Measurements from ENCODE around the gene RNF31. TPM values are rescaled to one million over a fixed set of nuclear protein-coding genes. Genes with fewer than 3 reads are reported as not detected.

RNF31 gene
- total and polyA plus RNA-seq, 2 of the 13 experiments (the other 11 are each of a cell fraction or from before 2014, with no cell fraction given) = 48.2 to 86.8 TPM

DNA sequence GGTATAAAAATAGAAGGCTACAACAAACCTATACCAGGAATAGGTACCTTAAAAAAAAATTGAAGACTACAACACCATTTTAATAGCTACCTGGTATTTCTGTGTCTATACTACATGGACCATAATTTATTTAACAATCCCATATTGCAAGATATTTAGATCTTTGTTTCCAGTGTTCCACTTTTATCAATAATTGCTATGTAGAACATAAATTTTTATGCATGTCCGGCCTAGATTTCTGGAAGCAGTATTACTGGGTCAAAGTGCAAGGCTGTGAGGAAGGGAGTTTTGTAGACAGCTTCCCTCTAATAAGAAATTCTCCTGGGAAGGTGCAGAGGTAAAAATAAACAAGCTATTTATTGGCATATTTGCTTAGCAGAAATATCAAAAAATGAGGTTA is 36.8 kb upstream of the RNF31 start:
- ChIA-PET POLR2A (interaction anchor here (1.1 to 11.8 kb wide), 8 partner anchors 15 to 160 kb away, joined by 4 to 594 read pairs (median 22); partner anchors contain the start of genes CHMP4A, EMC9, FITM1 and IRF9), CTCF (ENCODE audit: low intra/inter-chr PET ratio, low total read pairs) (interaction anchor here (1.1 to 5.4 kb wide), 2 partner anchors 50 to 51 kb away, joined by 4 to 86 read pairs; partner anchors contain the start of gene IRF9)
- BruUV-seq (replicated peaks) = no TSS peak
- WGBS (ENCODE audit: low lambda C conversion rate) = 63% methylated on average over 1 of the region's 1 CpG
- Histone ChIP-seq H3K9ac (ENCODE audit: insufficient read depth, low read depth, low read length) (no peak overlapping the region), H3K4me3 (replicated peaks in 1 of 3; ENCODE audit: insufficient read depth in 1 of 3, low read depth in 2 of 3, low read length in 3 of 3) (no peak overlapping the region; a peak in 1 of 6 replicates), H3K27ac (ENCODE audit: extremely low read length, insufficient read depth, low read length) (peak overlapping the region; percentile 4), H3K27me3 (ENCODE audit: control insufficient read depth in 1 of 2, insufficient read depth in 2 of 2, low read length in 2 of 2) (no peaks in the 10 kb centered on the region; a peak in 1 of 5 replicates), H2AFZ (ENCODE audit: low read length) (no peak overlapping the region), H3K9me3 (ENCODE audit: low read length) (no peaks in the 10 kb centered on the region), H4K20me1 (ENCODE audit: insufficient read depth, low read length) (no peaks in the 10 kb centered on the region), H3K36me3 (replicated peaks in 1 of 2; ENCODE audit: control insufficient read depth in 1 of 2, insufficient read depth in 2 of 2, low read length in 2 of 2) (no peaks in the 10 kb centered on the region), H3K79me2 (ENCODE audit: insufficient read depth, low read length) (peaks cover 7% of the 10 kb centered on the region), H3K4me1 (ENCODE audit: insufficient read depth, low read length) (peaks cover 59% of the 10 kb centered on the region), H3K4me2 (ENCODE audit: low read depth, low read length) (peak overlapping the region; percentile 26)
- no peak for ATAC-seq
- in situ Hi-C loops (cut with HindIII; ENCODE audit: extremely low pct_ligation_motif_present, low pct_unique_long_range_greater_than_20kb) (loop anchor here (25.0 kb wide), 1 partner anchor 1523 kb away; the partner anchor contains the start of genes ABHD4 and DAD1), intact Hi-C loops (cut with micrococcal nuclease; ENCODE audit: unreplicated experiment) (loop anchor here (10.0 kb wide), 2 partner anchors 806 to 1016 kb away; partner anchors contain the start of genes ACIN1, BCL2L2, C14orf119 and PPP1R3E)
- DNase-seq (ENCODE audit: low spot score) = no peak
- FAIRE-seq = no peak
- TF ChIP-seq ZNF75D (CRISPR knock-in tag; IDR thresholded peaks at IDR 0.05; ENCODE audit: borderline replicate concordance) = no peak
- no peak for TF ChIP-seq ZNF577 (CRISPR knock-in tag; IDR thresholded peaks at IDR 0.05; ENCODE audit: borderline replicate concordance, low read depth)
- no peak for TF ChIP-seq HES4 (CRISPR knock-in tag; IDR thresholded peaks at IDR 0.05; ENCODE audit: borderline replicate concordance)
- 0 out of 2 replicates have a peak, but pooled peaks have one; percentile 9 for TF ChIP-seq RXRB (CRISPR knock-in tag; IDR thresholded peaks at IDR 0.05; ENCODE audit: borderline replicate concordance)
- TF ChIP-seq, protein P1, sequence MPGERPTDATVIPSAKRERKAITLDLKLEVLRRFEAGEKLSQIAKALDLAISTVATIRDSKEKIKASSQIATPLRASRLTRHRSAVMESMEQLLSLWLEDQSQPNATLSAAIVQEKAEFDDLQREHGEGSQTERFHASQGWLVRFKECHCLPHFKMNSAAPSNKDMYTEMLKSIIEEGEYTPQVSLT (CRISPR knock-in tag; IDR thresholded peaks at IDR 0.05; ENCODE audit: borderline replicate concordance, low read depth) = no peak
- no peak for TF ChIP-seq ZNF550 (CRISPR knock-in tag; IDR thresholded peaks at IDR 0.05; ENCODE audit: borderline replicate concordance)
- TF ChIP-seq, protein P2, sequence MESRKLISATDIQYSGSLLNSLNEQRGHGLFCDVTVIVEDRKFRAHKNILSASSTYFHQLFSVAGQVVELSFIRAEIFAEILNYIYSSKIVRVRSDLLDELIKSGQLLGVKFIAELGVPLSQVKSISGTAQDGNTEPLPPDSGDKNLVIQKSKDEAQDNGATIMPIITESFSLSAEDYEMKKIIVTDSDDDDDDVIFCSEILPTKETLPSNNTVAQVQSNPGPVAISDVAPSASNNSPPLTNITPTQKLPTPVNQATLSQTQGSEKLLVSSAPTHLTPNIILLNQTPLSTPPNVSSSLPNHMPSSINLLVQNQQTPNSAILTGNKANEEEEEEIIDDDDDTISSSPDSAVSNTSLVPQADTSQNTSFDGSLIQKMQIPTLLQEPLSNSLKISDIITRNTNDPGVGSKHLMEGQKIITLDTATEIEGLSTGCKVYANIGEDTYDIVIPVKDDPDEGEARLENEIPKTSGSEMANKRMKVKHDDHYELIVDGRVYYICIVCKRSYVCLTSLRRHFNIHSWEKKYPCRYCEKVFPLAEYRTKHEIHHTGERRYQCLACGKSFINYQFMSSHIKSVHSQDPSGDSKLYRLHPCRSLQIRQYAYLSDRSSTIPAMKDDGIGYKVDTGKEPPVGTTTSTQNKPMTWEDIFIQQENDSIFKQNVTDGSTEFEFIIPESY (CRISPR knock-in tag; IDR thresholded peaks at IDR 0.05) = no peak
- TF ChIP-seq GATA4 (IDR thresholded peaks at IDR 0.05; ENCODE audit: borderline replicate concordance, low read depth) = no peak
- TF ChIP-seq RBFOX2 (IDR thresholded peaks at IDR 0.05; ENCODE audit: low read depth, low read length) = no peak
- TF ChIP-seq RELA (CRISPR knock-in tag; IDR thresholded peaks at IDR 0.05) = no peak
- no peak for TF ChIP-seq KDM2A (CRISPR knock-in tag; IDR thresholded peaks at IDR 0.05; ENCODE audit: borderline replicate concordance, low read depth)
- no peak for TF ChIP-seq SATB2 (CRISPR knock-in tag; IDR thresholded peaks at IDR 0.05)
- 0 out of 2 replicates have a peak, but pooled peaks have one; percentile 44 for TF ChIP-seq ZNF24 (IDR thresholded peaks at IDR 0.05)
- TF ChIP-seq HIVEP1 (CRISPR knock-in tag; IDR thresholded peaks at IDR 0.05) = no peak
- TF ChIP-seq, protein P3, sequence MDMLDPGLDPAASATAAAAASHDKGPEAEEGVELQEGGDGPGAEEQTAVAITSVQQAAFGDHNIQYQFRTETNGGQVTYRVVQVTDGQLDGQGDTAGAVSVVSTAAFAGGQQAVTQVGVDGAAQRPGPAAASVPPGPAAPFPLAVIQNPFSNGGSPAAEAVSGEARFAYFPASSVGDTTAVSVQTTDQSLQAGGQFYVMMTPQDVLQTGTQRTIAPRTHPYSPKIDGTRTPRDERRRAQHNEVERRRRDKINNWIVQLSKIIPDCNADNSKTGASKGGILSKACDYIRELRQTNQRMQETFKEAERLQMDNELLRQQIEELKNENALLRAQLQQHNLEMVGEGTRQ (IDR thresholded peaks at IDR 0.05; ENCODE audit: low read depth, low read length) = no peak
- TF ChIP-seq, protein P3 (CRISPR knock-in tag; IDR thresholded peaks at IDR 0.05; ENCODE audit: borderline replicate concordance) = no peak
- TF ChIP-seq, protein P4, sequence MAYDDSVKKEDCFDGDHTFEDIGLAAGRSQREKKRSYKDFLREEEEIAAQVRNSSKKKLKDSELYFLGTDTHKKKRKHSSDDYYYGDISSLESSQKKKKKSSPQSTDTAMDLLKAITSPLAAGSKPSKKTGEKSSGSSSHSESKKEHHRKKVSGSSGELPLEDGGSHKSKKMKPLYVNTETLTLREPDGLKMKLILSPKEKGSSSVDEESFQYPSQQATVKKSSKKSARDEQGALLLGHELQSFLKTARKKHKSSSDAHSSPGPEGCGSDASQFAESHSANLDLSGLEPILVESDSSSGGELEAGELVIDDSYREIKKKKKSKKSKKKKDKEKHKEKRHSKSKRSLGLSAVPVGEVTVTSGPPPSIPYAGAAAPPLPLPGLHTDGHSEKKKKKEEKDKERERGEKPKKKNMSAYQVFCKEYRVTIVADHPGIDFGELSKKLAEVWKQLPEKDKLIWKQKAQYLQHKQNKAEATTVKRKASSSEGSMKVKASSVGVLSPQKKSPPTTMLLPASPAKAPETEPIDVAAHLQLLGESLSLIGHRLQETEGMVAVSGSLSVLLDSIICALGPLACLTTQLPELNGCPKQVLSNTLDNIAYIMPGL (CRISPR knock-in tag; IDR thresholded peaks at IDR 0.05; ENCODE audit: borderline replicate concordance in 1 of 2, low read depth in 1 of 2) = 0 out of 4 replicates have a peak, but pooled peaks of 1 of the 2 experiments have one; percentile 9
- TF ChIP-seq ATRX (CRISPR knock-in tag; IDR thresholded peaks at IDR 0.05; ENCODE audit: borderline replicate concordance) = no peak

Measured in HepG2 (cell line).